GM10847 (cell line): Measurements from ENCODE around the gene IFNA7.
"Not testable (repeated sequence)": the region's sequence is repeated elsewhere in the genome, so short reads cannot be mapped to it uniquely, and the experiment has no call there.

Experiments
- POLR2A ChIP-seq: IDR thresholded peaks from 2 replicates; pipeline ENCODE4 v1.6.1; 2011; ENCODE audit not compliant: insufficient read length; ENCODE audit errors: extremely low read depth

IFNA7 gene

DNA sequence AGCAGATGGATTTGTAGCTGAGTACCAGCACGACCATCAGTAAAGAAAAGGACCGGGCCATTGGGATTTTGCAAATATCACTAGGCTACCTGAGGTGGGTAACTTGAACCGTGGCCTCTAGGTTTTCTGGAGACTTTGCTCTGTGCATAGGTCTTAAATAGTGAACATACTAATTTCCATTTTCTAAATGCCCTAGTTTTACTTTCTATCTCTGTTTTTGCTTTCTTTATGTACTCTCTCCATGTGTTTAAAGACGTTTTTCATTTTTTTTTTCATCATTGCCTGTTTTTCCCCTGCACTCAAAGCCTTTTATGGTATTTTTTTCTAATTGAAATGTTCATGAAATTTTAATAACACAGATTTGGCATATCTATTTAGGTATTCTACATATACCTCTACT, at the start of gene IFNA7:
TSS of gene IFNA7 (minus strand) at position 101 of the 400 bp plus-strand sequence. CDS start at position 61, 40 bp downstream.
- TF ChIP-seq POLR2A: not testable (repeated sequence)

DNA sequence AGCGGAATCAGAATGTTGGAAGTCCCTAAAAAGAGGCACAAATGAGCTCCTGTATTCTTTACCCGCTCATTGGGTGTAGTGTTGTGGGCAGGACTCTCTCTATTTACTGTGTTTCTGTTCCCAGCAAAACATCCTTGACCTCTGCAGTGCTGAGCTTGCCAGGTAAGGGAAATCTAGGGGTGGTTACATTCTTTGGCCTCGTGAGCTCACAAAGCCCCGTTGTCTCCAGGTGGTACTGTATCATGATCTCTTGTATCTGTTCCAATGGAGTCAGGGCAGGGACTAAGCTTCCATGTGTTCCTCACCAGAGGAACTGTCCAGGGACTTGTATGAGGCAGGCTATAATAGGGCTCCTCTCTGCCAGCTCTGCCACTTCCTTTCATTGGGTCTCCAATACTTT, 49.6 kb upstream of the IFNA7 start:
- TF ChIP-seq POLR2A: no peak

DNA sequence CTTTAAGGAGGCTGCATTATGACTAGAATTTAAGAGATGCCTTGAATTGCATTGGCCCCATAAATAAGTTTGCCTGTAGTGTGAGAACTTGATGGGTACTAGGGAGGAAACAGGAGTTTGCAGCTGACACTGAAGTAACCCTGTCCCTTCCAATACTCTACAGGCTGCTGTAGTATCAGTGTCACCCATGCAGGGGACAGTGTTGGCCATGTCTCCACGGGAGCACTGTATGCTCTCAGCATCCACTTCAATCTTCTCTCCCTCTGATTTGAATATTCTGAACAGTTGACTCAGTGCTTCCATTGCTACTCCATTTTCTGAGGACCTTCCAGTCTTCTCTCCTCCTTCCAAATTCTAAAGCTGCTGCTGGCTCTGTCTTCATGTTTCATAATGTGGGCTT, 49.2 kb upstream of the IFNA7 start:
- TF ChIP-seq POLR2A: no peak

DNA sequence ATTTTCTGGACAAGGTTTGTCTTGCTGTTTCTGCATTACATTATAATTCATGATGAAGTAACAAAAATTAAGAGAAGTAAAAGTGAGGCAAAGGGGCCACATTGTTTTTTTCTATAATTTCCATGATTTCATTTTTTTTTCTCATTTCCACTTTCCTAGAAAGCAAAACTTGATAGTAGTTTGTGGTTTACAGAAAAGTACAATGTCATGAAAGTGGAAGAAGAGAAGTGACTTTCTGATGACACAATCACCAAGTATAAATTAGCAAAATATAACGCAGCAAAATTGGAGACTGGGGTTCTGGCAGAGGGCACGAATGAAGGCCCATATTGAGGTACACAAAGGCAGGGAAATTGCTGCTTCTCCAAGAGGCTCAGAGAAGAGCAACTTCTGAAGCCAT, 42.8 kb upstream of the IFNA7 start:
- no peak for TF ChIP-seq POLR2A

DNA sequence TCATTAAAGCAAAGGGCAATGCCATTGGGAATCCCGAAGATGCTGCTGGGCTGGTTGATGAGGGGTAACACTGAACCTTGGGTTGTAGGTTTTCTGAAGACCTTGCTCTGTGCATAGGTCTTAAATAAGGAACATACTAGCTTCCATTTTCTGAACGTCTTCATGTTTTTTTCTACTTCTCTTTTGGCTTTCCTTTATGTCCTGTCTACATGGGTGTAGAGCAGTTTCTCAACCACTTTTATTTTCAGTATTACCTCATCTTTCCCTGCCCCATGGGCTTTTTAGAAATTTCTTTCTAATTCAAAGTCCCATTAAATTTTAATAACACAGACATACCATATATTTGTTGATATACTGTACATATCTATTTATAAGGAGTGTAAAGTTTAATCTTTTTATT, 37.9 kb upstream of the IFNA7 start, which contains the start of gene IFNA14:
TSS of gene IFNA14 (minus strand) at position 95 of the 400 bp plus-strand sequence. CDS start at position 25, 70 bp downstream.
- no peak for TF ChIP-seq POLR2A

DNA sequence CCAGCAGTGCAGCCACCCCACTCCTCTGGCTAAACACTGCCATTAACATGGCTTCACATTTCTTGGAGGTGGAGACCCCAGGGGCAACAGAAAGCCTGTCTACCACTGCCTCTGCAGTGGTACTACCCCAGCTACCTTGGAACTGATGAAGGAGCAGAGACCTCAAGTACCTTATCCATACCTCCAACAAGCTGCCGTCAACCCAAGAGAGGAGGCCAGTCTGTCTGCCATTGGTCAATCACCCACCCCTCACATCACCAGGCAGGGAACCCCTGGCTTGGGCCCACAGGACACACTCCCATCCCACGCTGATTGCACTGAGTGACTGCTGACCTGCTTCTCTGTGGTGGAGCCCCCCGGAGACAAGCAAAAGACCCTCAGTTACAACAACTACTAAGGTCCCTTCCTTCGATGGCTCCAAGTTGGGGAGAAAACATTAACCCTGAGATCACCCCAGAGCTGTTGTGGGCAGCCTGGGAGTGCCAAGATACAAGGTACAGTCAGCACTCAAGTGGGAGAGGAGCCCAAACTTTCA, 32.2 kb upstream of the IFNA7 start:
- no peak for TF ChIP-seq POLR2A

DNA sequence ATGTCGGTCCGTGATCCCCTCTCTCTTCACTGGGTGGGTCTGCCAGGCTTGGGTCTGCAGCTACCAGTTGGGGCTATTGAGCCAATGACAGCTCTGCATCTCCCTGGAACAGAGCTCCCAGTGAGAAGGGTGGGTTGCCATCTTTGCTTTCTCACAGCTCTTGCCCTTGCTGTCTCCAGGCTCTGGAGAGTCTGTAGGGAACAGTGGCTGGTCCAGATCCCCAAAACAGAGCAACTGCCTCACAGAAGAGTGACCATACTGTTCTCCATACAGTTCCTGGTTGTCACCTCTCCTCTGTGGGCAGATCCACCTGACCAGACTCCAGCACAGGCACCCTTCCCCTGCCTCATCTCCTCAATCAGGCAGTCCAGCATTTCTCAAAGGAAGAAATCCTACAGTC, 31.3 kb upstream of the IFNA7 start:
- no peak for TF ChIP-seq POLR2A

DNA sequence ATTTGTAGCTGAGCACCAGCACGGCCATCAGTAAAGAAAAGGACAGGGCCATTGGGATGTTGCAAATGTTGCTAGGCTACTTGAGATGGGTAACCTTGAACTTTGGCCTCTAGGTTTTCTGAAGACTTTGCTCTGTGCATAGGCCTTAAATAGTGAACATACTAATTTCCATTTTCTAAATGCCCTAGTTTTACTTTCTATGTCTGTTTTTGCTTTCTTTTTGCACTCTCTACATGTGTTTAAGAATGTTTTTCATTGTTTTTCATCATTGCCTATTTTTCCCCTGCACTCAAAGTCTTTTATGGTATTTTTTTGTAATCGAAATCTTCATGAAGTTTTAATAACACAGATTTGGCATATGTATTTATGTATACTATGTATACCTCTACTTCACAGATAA, 26.1 kb upstream of the IFNA7 start, which contains the start of gene IFNA17:
TSS of gene IFNA17 (minus strand) at position 101 of the 400 bp plus-strand sequence. CDS start at position 52, 49 bp downstream.
- no peak for TF ChIP-seq POLR2A

DNA sequence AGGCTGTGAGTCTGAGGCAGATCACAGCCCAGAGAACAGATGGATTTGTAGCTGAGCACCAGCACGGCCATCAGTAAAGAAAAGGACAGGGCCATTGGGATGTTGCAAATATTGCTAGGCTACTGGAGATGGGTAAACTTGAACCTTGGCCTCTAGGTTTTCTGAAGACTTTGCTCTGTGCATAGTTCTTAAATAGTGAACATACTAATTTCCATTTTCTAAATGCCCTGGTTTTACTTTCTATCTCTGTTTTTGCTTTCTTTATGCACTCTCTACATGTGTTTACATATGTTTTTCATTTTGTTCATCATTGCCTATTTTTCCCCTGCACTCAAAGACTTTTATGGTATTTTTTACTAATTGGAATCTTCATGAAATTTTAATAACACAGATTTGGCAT, 15.2 kb upstream of the IFNA7 start, which contains the start of gene IFNA16:
TSS of gene IFNA16 (minus strand) at position 101 of the 400 bp plus-strand sequence. CDS start at position 95, 6 bp downstream.
- TF ChIP-seq POLR2A: not testable (repeated sequence)

DNA sequence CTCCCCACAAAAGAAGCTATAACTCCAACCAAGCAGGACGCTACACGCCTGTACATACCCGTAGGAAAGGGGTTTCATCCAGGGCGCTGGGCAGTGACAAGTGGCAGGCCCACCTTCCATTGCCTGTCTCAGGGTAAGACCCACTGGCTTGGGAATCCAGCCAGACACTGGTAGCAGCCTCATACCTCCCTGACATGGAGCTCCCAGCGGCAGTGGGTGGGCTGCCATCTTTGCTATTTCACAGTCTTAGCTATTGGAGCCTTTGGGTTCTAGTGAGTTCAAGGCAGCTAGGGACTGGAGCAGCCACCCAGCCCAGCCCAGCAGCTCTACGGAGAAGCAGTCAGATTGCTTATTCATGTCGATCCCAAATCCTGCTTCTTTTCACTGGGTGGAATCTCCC, 8.3 kb upstream of the IFNA7 start:
- no peak for TF ChIP-seq POLR2A

DNA sequence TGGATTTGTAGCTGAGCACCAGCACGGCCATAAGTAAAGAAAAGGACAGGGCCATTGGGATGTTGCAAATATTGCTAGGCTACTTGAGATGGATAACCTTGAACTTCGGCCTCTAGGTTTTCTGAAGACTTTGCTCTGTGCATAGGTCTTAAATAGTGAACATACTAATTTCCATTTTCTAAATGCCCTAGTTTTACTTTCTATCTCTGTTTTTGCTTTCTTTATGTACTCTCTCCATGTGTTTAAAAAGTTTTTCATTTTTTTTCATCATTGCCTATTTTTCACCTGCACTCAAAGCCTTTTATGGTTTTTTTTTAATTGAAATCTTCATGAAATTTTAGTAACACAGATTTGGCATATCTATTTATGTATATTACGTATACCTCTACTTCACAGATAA, 5.0 kb upstream of the IFNA7 start, which contains the start of gene IFNA10:
TSS of gene IFNA10 (minus strand) at position 101 of the 400 bp plus-strand sequence. CDS start at position 55, 46 bp downstream.
- TF ChIP-seq POLR2A: not testable (repeated sequence)

DNA sequence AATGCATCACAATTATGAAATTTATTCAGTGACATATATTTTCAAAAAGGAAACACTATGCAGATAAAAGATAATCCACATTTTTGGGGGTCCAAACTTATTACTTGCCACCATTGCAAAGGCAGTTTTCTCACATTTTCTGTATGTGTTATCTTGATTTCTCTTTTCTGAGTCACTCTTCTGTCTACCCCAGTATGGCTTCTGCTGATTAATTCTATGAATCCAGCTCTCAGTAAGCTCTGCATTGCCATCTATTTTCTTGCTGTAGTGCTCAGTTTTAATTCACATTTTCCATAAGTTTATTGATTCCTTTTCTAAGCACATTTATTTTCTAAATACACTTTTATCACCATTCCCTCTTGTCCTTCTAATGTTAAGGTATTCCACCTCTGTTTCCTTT, 3.2 kb upstream of the IFNA7 start:
- TF ChIP-seq POLR2A: no peak

DNA sequence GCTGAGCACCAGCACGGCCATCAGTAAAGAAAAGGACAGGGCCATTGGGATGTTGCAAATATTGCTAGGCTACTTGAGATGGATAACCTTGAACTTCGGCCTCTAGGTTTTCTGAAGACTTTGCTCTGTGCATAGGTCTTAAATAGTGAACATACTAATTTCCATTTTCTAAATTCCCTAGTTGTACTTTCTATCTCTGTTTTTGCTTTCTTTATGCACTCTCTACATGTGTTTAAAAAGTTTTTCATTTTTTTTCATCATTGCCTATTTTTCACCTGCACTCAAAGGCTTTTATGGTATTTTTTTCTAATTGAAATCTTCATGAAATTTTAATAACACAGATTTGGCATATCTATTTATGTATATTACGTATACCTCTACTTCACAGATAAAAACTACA, 14.5 kb downstream of the IFNA7 start, which contains the start of gene IFNA4:
TSS of gene IFNA4 (minus strand) at position 101 of the 400 bp plus-strand sequence. CDS start at position 45, 56 bp downstream.
- not testable (repeated sequence) for TF ChIP-seq POLR2A

DNA sequence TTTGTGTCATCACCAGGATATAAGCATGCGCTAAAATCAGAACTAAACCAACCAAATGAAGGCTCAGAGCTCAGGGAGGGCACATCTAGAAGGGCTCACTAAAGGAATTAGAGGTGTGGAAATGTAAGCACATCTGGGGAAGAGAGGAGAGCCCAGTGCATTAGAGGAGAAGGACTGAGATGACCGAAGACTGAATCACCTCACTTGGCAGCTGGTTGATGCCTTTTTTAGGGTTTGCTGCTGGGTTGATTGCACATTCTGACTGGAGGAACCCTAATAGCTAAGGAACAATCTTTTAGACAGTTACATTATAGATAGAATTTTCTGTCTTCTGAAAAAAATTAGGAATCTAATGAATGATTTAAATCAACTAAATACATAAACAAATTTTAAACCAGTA, 27.3 kb downstream of the IFNA7 start:
- TF ChIP-seq POLR2A: no peak

DNA sequence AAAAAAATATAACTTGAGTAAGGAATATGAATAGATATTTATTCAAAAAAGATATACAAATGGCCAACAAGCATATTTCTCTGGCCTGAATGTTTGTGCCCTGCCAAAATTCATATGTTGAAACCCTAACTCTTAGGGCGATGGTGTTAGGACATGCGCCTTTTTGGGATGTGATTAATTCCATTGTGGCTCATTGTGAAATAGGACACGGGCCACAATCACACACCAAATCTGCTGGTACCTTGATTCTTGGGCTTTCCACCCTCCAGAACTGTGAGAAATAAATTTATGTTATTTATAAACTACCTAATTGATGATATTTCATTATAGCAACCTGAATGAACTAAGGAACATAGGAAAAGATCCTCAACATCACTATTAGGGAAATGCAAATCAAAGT, 29.8 kb downstream of the IFNA7 start:
- no peak for TF ChIP-seq POLR2A

DNA sequence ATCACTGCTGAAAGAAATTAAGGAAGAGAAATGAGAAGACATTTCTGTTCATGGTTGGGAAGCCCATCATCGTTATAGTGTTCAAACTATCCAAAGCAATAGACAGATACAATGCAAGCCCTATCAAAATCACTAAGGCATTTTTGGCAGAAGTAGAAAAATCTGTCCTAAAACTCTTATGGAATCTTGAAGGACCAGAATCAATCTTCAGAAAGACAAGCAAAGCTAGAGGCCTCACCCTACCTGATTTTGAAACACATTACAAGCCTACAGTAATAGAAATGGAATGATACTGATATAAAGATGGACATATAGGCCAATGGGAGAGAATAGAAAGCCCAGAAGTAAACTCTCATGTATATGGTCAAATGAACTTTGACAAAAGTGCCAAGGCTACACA, 30.7 kb downstream of the IFNA7 start:
- TF ChIP-seq POLR2A: no peak

DNA sequence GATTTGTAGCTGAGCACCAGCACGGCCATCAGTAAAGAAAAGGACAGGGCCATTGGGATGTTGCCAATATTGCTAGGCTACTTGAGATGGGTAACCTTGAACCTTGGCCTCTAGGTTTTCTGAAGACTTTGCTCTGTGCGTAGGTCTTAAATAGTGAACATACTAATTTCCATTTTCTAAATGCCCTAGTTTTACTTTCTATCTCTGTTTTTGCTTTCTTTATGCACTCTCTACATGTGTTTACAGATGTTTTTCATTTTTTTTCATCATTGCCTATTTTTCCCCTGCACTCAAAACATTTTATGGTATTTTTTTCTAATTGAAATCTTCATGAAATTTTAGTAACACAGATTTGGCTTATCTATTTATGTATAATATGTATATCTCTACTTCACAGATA, 35.4 kb downstream of the IFNA7 start, which contains the start of gene IFNA21:
TSS of gene IFNA21 (minus strand) at position 101 of the 400 bp plus-strand sequence. CDS start at position 53, 48 bp downstream.
- not testable (repeated sequence) for TF ChIP-seq POLR2A
